WTC11 (cell line): ENCODE results near the gene TET3. TPM values are rescaled to one million over a fixed set of nuclear protein-coding genes. Genes with fewer than 3 reads are reported as not detected.

Experiments used
- ATAC-seq: fragments of 200-7000 bp; cut with Tn5 transposase; 2 replicates; pipeline ENCODE4 v1.10.0; 2021; ENCODE audit warnings: mild to moderate bottlenecking, moderate library complexity
- CTCF ChIA-PET: fragments of 300-600 bp; sonication (Branson Sonifier 250); formaldehyde crosslinking; loops from one replicate; lab custom pipeline; 2021; ENCODE audit warnings: antibody characterized with exemption; lab: Charles Lee
- POLR2A ChIA-PET: fragments of 350-600 bp; sonication (Branson Sonifier 250); formaldehyde crosslinking; loops from one replicate; lab custom pipeline; 2021; ENCODE audit warnings: antibody characterized with exemption; lab: Charles Lee
- DNase-seq: peaks from one replicate; pipeline ENCODE4 v3.0.0; 2021; ENCODE audit warnings: low spot score
- H3K27ac Mint-ChIP-seq: 2 replicates; pipeline ENCODE4 v1.8.0; 2021; ENCODE audit warnings: mixed read lengths
- H3K27me3 Mint-ChIP-seq: 2 replicates; pipeline ENCODE4 v1.8.0; 2021; ENCODE audit warnings: low read depth, mild to moderate bottlenecking, moderate library complexity, mixed read lengths
- H3K36me3 Mint-ChIP-seq: 2 replicates; pipeline ENCODE4 v1.8.0; 2021; ENCODE audit warnings: mixed read lengths
- H3K4me1 Mint-ChIP-seq: 2 replicates; pipeline ENCODE4 v1.8.0; 2022; ENCODE audit warnings: mixed read lengths
- H3K4me3 Mint-ChIP-seq: 2 replicates; pipeline ENCODE4 v1.8.0; 2021; ENCODE audit warnings: mild to moderate bottlenecking, moderate library complexity, mixed read lengths
- H3K9me3 Mint-ChIP-seq: 2 replicates; pipeline ENCODE4 v1.8.0; 2021; ENCODE audit warnings: mixed read lengths
- ATF1 ChIP-seq: sonication (generic); formaldehyde crosslinking; IDR thresholded peaks from 2 replicates; pipeline ENCODE4 v1.8.1; 2023; ENCODE audit warnings: mild to moderate bottlenecking, moderate library complexity, missing genetic modification reagents
- CREM ChIP-seq: sonication (generic); formaldehyde crosslinking; IDR thresholded peaks from 2 replicates; pipeline ENCODE4 v1.8.1; 2022; ENCODE audit warnings: mild to moderate bottlenecking, missing genetic modification reagents, moderate library complexity
- EMX1 ChIP-seq: fragments of 250-450 bp; sonication (Bioruptor Pico); IDR thresholded peaks from 2 replicates; pipeline ENCODE4 v1.8.0; 2021; ENCODE audit warnings: mild to moderate bottlenecking
- HMGA2 ChIP-seq: fragments of 250-450 bp; sonication (Bioruptor Pico); IDR thresholded peaks from 2 replicates; pipeline ENCODE4 v1.4.0; 2021; ENCODE audit warnings: mild to moderate bottlenecking, moderate library complexity
- KAT7 ChIP-seq: sonication (generic); formaldehyde crosslinking; IDR thresholded peaks from 2 replicates; pipeline ENCODE4 v1.8.1; 2023; ENCODE audit warnings: missing genetic modification reagents, mild to moderate bottlenecking, borderline replicate concordance
- NFE2L1 ChIP-seq: sonication (generic); formaldehyde crosslinking; IDR thresholded peaks from 2 replicates; pipeline ENCODE4 v1.8.1; 2023; ENCODE audit warnings: missing genetic modification reagents
- NR2C2 ChIP-seq: sonication (generic); formaldehyde crosslinking; IDR thresholded peaks from 2 replicates; pipeline ENCODE4 v1.8.0; 2022; ENCODE audit warnings: mild to moderate bottlenecking, missing genetic modification reagents
- SMAD3 ChIP-seq: sonication (generic); formaldehyde crosslinking; IDR thresholded peaks from 2 replicates; pipeline ENCODE4 v1.8.0; 2022; ENCODE audit warnings: missing genetic modification reagents, mild to moderate bottlenecking, borderline replicate concordance
- TCF7 ChIP-seq: sonication (generic); formaldehyde crosslinking; IDR thresholded peaks from 2 replicates; pipeline ENCODE4 v1.8.0; 2022; ENCODE audit warnings: mild to moderate bottlenecking, low read depth, missing genetic modification reagents, moderate library complexity
- ZNF317 ChIP-seq: sonication (generic); formaldehyde crosslinking; IDR thresholded peaks from 2 replicates; pipeline ENCODE4 v1.8.1; 2023; ENCODE audit warnings: low read depth, mild to moderate bottlenecking, moderate library complexity, missing genetic modification reagents, borderline replicate concordance
- ZNF671 ChIP-seq: fragments of 250-450 bp; sonication (Bioruptor Pico); IDR thresholded peaks from 2 replicates; pipeline ENCODE4 v1.8.0; 2021; ENCODE audit warnings: mild to moderate bottlenecking
- total RNA-seq: library from RNA; stranded (reverse); gene quantifications from 3 replicates; pipeline ENCODE4 v1.2.3, GENCODE V29; 2021
- TF ChIP-seq, protein P1 (sequence below): sonication (generic); formaldehyde crosslinking; IDR thresholded peaks from 2 replicates; pipeline ENCODE4 v1.8.1; 2022; ENCODE audit warnings: mild to moderate bottlenecking, moderate library complexity, missing genetic modification reagents
- TF ChIP-seq, protein P2 (sequence below): sonication (generic); formaldehyde crosslinking; IDR thresholded peaks from 2 replicates; pipeline ENCODE4 v1.8.1; 2022; ENCODE audit warnings: low read depth, mild to moderate bottlenecking, moderate library complexity, missing genetic modification reagents, borderline replicate concordance
- TF ChIP-seq, protein P3 (sequence below): sonication (generic); formaldehyde crosslinking; IDR thresholded peaks from 2 replicates; pipeline ENCODE4 v1.8.1; 2023; ENCODE audit warnings: mild to moderate bottlenecking, missing genetic modification reagents
- TF ChIP-seq, protein P4 (sequence below): fragments of 250-450 bp; sonication (Bioruptor Pico); IDR thresholded peaks from 2 replicates; pipeline ENCODE4 v1.9.0; 2021; ENCODE audit warnings: mild to moderate bottlenecking
- TF ChIP-seq, protein P5 (sequence below): sonication (generic); formaldehyde crosslinking; IDR thresholded peaks from 2 replicates; pipeline ENCODE4 v1.8.1; 2022; ENCODE audit warnings: missing genetic modification reagents, borderline replicate concordance
- TF ChIP-seq, protein P6 (sequence below): fragments of 250-450 bp; sonication (Bioruptor Pico); IDR thresholded peaks from 2 replicates; pipeline ENCODE4 v2.1.2; 2022; ENCODE audit warnings: mild to moderate bottlenecking, moderate library complexity
- TF ChIP-seq, protein P7 (sequence below): sonication (generic); formaldehyde crosslinking; conservative IDR thresholded peaks from 2 replicates; pipeline ENCODE4 v1.8.1; 2023; ENCODE audit warnings: mild to moderate bottlenecking, low read depth, missing genetic modification reagents, moderate library complexity

TET3 gene
- total RNA-seq, 1 experiment from 2014 or later: 19.3 TPM

DNA sequence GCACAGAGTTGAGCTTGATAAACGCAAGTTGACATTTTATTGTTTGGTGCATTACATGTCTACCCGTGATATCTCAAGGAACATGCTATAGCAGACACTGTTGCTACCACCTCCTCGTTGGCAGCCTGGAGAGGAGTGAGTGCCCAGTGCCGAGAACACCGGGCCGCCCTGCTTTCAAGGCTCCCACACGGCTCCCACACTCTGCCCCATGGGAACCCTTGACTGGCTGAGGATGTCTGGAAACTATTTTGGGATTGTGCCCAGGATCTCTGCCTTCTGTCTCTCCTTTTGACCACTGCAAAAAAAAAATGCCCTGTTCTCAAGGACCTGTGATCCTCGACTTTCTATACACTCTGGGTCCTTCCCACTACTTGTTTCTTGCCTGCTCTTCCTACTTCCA is 21.1 kb downstream of the TET3 start:
- H3K27ac Mint-ChIP-seq: peak overlapping the region; percentile 24
- peaks cover 82% of the 10 kb centered on the region for H3K4me1 Mint-ChIP-seq

DNA sequence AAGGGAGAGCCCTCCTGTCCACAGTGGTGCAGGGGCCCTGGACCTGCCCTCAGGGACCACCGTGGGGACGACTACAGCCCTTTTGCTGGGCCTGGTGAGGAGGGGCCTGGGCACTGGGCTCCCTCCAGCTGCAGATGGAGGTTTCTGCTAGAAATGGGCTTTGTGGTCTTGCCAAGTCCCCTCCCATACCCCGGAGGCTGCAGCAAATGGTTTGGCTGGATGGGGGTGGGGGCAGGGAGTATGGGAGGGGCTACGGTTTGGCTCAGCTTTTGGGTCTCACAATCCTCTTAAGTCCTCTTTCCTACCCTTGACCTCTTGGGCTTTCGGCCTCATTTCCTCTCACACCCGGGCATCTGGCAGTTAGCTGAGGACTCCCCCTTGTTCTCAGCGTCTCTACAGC is 21.7 kb downstream of the TET3 start:
- H3K36me3 Mint-ChIP-seq: no peaks in the 10 kb centered on the region
- DNase-seq (peak; percentile 58), ATAC-seq (peak; percentile 37)
- H3K4me3 Mint-ChIP-seq: no peak overlapping the region
- H3K27me3 Mint-ChIP-seq: no peaks in the 10 kb centered on the region
- H3K9me3 Mint-ChIP-seq: no peaks in the 10 kb centered on the region
- no peak for TF ChIP-seq NFE2L1 (CRISPR knock-in tag)
- TF ChIP-seq TCF7 (CRISPR knock-in tag): no peak
- TF ChIP-seq, protein P1, sequence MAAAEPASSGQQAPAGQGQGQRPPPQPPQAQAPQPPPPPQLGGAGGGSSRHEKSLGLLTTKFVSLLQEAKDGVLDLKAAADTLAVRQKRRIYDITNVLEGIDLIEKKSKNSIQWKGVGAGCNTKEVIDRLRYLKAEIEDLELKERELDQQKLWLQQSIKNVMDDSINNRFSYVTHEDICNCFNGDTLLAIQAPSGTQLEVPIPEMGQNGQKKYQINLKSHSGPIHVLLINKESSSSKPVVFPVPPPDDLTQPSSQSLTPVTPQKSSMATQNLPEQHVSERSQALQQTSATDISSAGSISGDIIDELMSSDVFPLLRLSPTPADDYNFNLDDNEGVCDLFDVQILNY (CRISPR knock-in tag): no peak
- TF ChIP-seq KAT7 (CRISPR knock-in tag): no peak
- no peak for TF ChIP-seq ZNF671 (CRISPR knock-in tag)
- TF ChIP-seq SMAD3 (CRISPR knock-in tag): no peak
- no peak for TF ChIP-seq ATF1 (CRISPR knock-in tag)
- TF ChIP-seq, protein P2, sequence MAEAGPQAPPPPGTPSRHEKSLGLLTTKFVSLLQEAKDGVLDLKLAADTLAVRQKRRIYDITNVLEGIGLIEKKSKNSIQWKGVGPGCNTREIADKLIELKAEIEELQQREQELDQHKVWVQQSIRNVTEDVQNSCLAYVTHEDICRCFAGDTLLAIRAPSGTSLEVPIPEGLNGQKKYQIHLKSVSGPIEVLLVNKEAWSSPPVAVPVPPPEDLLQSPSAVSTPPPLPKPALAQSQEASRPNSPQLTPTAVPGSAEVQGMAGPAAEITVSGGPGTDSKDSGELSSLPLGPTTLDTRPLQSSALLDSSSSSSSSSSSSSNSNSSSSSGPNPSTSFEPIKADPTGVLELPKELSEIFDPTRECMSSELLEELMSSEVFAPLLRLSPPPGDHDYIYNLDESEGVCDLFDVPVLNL (CRISPR knock-in tag): no peak
- no peak for TF ChIP-seq CREM (CRISPR knock-in tag)
- TF ChIP-seq, protein P3, sequence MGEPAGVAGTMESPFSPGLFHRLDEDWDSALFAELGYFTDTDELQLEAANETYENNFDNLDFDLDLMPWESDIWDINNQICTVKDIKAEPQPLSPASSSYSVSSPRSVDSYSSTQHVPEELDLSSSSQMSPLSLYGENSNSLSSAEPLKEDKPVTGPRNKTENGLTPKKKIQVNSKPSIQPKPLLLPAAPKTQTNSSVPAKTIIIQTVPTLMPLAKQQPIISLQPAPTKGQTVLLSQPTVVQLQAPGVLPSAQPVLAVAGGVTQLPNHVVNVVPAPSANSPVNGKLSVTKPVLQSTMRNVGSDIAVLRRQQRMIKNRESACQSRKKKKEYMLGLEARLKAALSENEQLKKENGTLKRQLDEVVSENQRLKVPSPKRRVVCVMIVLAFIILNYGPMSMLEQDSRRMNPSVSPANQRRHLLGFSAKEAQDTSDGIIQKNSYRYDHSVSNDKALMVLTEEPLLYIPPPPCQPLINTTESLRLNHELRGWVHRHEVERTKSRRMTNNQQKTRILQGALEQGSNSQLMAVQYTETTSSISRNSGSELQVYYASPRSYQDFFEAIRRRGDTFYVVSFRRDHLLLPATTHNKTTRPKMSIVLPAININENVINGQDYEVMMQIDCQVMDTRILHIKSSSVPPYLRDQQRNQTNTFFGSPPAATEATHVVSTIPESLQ (CRISPR knock-in tag): no peak
- TF ChIP-seq, protein P4, sequence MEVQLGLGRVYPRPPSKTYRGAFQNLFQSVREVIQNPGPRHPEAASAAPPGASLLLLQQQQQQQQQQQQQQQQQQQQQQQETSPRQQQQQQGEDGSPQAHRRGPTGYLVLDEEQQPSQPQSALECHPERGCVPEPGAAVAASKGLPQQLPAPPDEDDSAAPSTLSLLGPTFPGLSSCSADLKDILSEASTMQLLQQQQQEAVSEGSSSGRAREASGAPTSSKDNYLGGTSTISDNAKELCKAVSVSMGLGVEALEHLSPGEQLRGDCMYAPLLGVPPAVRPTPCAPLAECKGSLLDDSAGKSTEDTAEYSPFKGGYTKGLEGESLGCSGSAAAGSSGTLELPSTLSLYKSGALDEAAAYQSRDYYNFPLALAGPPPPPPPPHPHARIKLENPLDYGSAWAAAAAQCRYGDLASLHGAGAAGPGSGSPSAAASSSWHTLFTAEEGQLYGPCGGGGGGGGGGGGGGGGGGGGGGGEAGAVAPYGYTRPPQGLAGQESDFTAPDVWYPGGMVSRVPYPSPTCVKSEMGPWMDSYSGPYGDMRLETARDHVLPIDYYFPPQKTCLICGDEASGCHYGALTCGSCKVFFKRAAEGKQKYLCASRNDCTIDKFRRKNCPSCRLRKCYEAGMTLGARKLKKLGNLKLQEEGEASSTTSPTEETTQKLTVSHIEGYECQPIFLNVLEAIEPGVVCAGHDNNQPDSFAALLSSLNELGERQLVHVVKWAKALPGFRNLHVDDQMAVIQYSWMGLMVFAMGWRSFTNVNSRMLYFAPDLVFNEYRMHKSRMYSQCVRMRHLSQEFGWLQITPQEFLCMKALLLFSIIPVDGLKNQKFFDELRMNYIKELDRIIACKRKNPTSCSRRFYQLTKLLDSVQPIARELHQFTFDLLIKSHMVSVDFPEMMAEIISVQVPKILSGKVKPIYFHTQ (CRISPR knock-in tag): no peak
- no peak for TF ChIP-seq ZNF317 (CRISPR knock-in tag)
- TF ChIP-seq, protein P5, sequence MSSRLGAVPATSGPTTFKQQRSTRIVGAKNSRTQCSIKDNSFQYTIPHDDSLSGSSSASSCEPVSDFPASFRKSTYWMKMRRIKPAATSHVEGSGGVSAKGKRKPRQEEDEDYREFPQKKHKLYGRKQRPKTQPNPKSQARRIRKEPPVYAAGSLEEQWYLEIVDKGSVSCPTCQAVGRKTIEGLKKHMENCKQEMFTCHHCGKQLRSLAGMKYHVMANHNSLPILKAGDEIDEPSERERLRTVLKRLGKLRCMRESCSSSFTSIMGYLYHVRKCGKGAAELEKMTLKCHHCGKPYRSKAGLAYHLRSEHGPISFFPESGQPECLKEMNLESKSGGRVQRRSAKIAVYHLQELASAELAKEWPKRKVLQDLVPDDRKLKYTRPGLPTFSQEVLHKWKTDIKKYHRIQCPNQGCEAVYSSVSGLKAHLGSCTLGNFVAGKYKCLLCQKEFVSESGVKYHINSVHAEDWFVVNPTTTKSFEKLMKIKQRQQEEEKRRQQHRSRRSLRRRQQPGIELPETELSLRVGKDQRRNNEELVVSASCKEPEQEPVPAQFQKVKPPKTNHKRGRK (CRISPR knock-in tag): no peak
- no peak for TF ChIP-seq NR2C2 (CRISPR knock-in tag)
- TF ChIP-seq HMGA2 (CRISPR knock-in tag): no peak
- TF ChIP-seq EMX1 (CRISPR knock-in tag): no peak
- ChIA-PET POLR2A (no interaction called here), CTCF (interaction anchor here (0.9 to 1.2 kb wide), 3 partner anchors 98 to 329 kb away, joined by 3 read pairs; no protein-coding TSS in a partner anchor)
- no peak overlapping the region for H3K27ac Mint-ChIP-seq
- H3K4me1 Mint-ChIP-seq: peaks cover 75% of the 10 kb centered on the region

More for the DNA sequence above, 21.1 kb downstream of the TET3 start:
- no peaks in the 10 kb centered on the region for H3K27me3 Mint-ChIP-seq
- TF ChIP-seq, protein P6, sequence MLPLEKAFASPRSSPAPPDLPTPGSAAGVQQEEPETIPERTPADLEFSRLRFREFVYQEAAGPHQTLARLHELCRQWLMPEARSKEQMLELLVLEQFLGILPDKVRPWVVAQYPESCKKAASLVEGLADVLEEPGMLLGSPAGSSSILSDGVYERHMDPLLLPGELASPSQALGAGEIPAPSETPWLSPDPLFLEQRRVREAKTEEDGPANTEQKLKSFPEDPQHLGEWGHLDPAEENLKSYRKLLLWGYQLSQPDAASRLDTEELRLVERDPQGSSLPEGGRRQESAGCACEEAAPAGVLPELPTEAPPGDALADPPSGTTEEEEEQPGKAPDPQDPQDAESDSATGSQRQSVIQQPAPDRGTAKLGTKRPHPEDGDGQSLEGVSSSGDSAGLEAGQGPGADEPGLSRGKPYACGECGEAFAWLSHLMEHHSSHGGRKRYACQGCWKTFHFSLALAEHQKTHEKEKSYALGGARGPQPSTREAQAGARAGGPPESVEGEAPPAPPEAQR: no peak
- TF ChIP-seq, protein P7, sequence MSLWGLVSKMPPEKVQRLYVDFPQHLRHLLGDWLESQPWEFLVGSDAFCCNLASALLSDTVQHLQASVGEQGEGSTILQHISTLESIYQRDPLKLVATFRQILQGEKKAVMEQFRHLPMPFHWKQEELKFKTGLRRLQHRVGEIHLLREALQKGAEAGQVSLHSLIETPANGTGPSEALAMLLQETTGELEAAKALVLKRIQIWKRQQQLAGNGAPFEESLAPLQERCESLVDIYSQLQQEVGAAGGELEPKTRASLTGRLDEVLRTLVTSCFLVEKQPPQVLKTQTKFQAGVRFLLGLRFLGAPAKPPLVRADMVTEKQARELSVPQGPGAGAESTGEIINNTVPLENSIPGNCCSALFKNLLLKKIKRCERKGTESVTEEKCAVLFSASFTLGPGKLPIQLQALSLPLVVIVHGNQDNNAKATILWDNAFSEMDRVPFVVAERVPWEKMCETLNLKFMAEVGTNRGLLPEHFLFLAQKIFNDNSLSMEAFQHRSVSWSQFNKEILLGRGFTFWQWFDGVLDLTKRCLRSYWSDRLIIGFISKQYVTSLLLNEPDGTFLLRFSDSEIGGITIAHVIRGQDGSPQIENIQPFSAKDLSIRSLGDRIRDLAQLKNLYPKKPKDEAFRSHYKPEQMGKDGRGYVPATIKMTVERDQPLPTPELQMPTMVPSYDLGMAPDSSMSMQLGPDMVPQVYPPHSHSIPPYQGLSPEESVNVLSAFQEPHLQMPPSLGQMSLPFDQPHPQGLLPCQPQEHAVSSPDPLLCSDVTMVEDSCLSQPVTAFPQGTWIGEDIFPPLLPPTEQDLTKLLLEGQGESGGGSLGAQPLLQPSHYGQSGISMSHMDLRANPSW: no peak
- ChIA-PET CTCF (interaction anchor here (0.9 to 1.2 kb wide), 2 partner anchors 99 to 329 kb away, joined by 3 read pairs; no protein-coding TSS in a partner anchor), POLR2A (no interaction called here)
- no peaks in the 10 kb centered on the region for H3K9me3 Mint-ChIP-seq
- no peak overlapping the region for H3K4me3 Mint-ChIP-seq
- DNase-seq: no peak
- ATAC-seq: no peak
- no peaks in the 10 kb centered on the region for H3K36me3 Mint-ChIP-seq
